ENCODE measurements around the gene SFMBT2.

Gene SFMBT2

GRCh38 chr10:7135188-7135587 is 275.6 kb downstream of the SFMBT2 start:
- no peak for TF ChIP-seq CTCF (IDR thresholded peaks at IDR 0.05; ENCODE audit: insufficient read depth, low read length, poor library complexity, severe bottlenecking)
- H3K27me3 ChIP-seq (replicated peaks; ENCODE audit: control insufficient read depth, insufficient read depth, low read length): peaks cover 2% of the 10 kb centered on the region; the same call in 1 of the 2 replicates
- no peaks in the 10 kb centered on the region for H3K36me3 ChIP-seq (ENCODE audit: control insufficient read depth, insufficient read depth, low read length)
- no peak overlapping the region for H3K4me3 ChIP-seq (replicated peaks; ENCODE audit: low read depth, low read length)
- no peak for DNase-seq (ENCODE audit: extremely low read depth, insufficient read length)

- H3K36me3 ChIP-seq (ENCODE audit: control insufficient read depth, insufficient read depth, low read length): no peaks in the 10 kb centered on the region
- no peak for DNase-seq (ENCODE audit: extremely low read depth, insufficient read length)
- peaks cover 2% of the 10 kb centered on the region; the same call in 1 of the 2 replicates for H3K27me3 ChIP-seq (replicated peaks; ENCODE audit: control insufficient read depth, insufficient read depth, low read length)
- no peak overlapping the region for H3K4me3 ChIP-seq (replicated peaks; ENCODE audit: low read depth, low read length)
- no peak for TF ChIP-seq CTCF (IDR thresholded peaks at IDR 0.05; ENCODE audit: insufficient read depth, low read length, poor library complexity, severe bottlenecking)
Measured at GRCh38 chr10:7134448-7134847, 276.4 kb downstream of the SFMBT2 start.

- no peak for TF ChIP-seq CTCF (IDR thresholded peaks at IDR 0.05; ENCODE audit: insufficient read depth, low read length, poor library complexity, severe bottlenecking)
- H3K27me3 ChIP-seq (replicated peaks; ENCODE audit: control insufficient read depth, insufficient read depth, low read length): peaks cover 2% of the 10 kb centered on the region; the same call in 1 of the 2 replicates
- no peak for DNase-seq (ENCODE audit: extremely low read depth, insufficient read length)
Measured at GRCh38 chr10:7133958-7134357, 276.9 kb downstream of the SFMBT2 start.

GRCh38 chr10:7133278-7133677 is 277.6 kb downstream of the SFMBT2 start:
- Histone ChIP-seq H3K27me3 (replicated peaks; ENCODE audit: control insufficient read depth, insufficient read depth, low read length) (peaks cover 2% of the 10 kb centered on the region; the same call in 1 of the 2 replicates), H3K36me3 (ENCODE audit: control insufficient read depth, insufficient read depth, low read length) (no peaks in the 10 kb centered on the region), H3K4me3 (replicated peaks; ENCODE audit: low read depth, low read length) (no peak overlapping the region)
- DNase-seq (ENCODE audit: extremely low read depth, insufficient read length): no peak
- TF ChIP-seq CTCF (IDR thresholded peaks at IDR 0.05; ENCODE audit: insufficient read depth, low read length, poor library complexity, severe bottlenecking): no peak

More at GRCh38 chr10:7133958-7134357, 276.9 kb downstream of the SFMBT2 start:
- no peak overlapping the region for H3K4me3 ChIP-seq (replicated peaks; ENCODE audit: low read depth, low read length)
- H3K36me3 ChIP-seq (ENCODE audit: control insufficient read depth, insufficient read depth, low read length): no peaks in the 10 kb centered on the region

- Histone ChIP-seq H3K36me3 (ENCODE audit: control insufficient read depth, insufficient read depth, low read length) (no peaks in the 10 kb centered on the region), H3K27me3 (replicated peaks; ENCODE audit: control insufficient read depth, insufficient read depth, low read length) (peaks cover 2% of the 10 kb centered on the region; the same call in 1 of the 2 replicates), H3K4me3 (replicated peaks; ENCODE audit: low read depth, low read length) (no peak overlapping the region)
- no peak for TF ChIP-seq CTCF (IDR thresholded peaks at IDR 0.05; ENCODE audit: insufficient read depth, low read length, poor library complexity, severe bottlenecking)
- DNase-seq (ENCODE audit: extremely low read depth, insufficient read length): no peak
Measured at GRCh38 chr10:7130191-7130911, 280.5 kb downstream of the SFMBT2 start.

Data from GM06990 (cell line).